SK-N-MC (cell line): ENCODE data around the gene SPINT4.

Experiments
- EZH2 ChIP-seq: fragments of 200-600 bp; sonication (generic); IDR thresholded peaks from one replicate; pipeline ENCODE4 v1.6.1; 2017; ENCODE audit warnings: antibody characterized with exemption
- FOXP2 ChIP-seq: optimal IDR thresholded peaks from 2 replicates; pipeline ENCODE3; 2011; ENCODE audit warnings: mild to moderate bottlenecking, moderate library complexity; ENCODE audit not compliant: insufficient read depth; ENCODE audit errors: extremely low read length, control extremely low read depth
- POLR2AphosphoS5 ChIP-seq: IDR thresholded peaks from 2 replicates; pipeline ENCODE4 v1.6.1; 2012; ENCODE audit warnings: mild to moderate bottlenecking, low read depth, low read length, borderline replicate concordance

DNA sequence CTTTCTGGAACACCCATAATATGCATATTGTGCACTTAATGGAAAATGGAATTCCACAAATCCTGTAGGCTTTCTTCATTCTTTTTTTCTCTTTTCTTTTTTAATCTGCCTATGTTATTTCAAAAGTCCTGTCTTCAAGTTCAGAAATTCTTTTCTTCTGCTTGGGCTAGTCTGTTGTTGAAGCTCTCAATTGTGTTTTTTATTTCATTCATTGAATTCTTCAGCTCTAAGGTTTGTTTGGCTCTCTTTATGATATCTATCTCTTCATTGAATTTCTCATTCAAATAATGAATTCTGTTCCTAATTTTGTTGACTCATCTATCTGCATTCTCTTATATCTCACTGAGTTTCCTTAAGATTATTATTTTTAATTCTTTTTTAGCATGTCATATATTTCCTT lies 10.1 kb downstream of the SPINT4 start:
- TF ChIP-seq POLR2AphosphoS5 = no peak
- no peak for TF ChIP-seq EZH2
- no peak for TF ChIP-seq FOXP2
